ENCODE results near the gene ACOT4. TPM values are rescaled to one million over a fixed set of nuclear protein-coding genes. Genes with fewer than 3 reads are reported as not detected.
A peak's percentile ranks its signal among the peaks of the same experiment; 100 is the strongest.

ACOT4 gene
- total and polyA plus RNA-seq, 2 experiments from 2014 or later, result 1.0 to 1.6 TPM

GRCh38 chr14:73553845-73554244, 37.8 kb upstream of the ACOT4 start:
- Mint-ChIP-seq H3K4me1 (peaks cover 6% of the 10 kb centered on the region; the same call in 2 of the 3 replicates), H3K9me3 (no peaks in the 10 kb centered on the region), H3K27ac (peak overlapping the region; percentile 86), H3K4me3 (no peak overlapping the region), H3K27me3 (ENCODE audit: insufficient read depth, low read depth, poor library complexity) (peaks cover 7% of the 10 kb centered on the region), H3K36me3 (ENCODE audit: low read depth) (no peaks in the 10 kb centered on the region)
- Histone ChIP-seq H3F3A (replicated peaks; ENCODE audit: low read depth) (no peaks in the 10 kb centered on the region), H3K27ac (ENCODE audit: low read depth) (no peak overlapping the region), H3K9me2 (ENCODE audit: insufficient read depth) (no peaks in the 10 kb centered on the region), H3K4me1 (ENCODE audit: insufficient read depth) (no peaks in the 10 kb centered on the region; the same call in 1 of the 2 replicates), H2AFZ (peak overlapping the region; percentile 89), H3K79me2 (replicated peaks; ENCODE audit: insufficient read depth) (no peaks in the 10 kb centered on the region), H3K4me3 (no peak overlapping the region), H3K4me2 (no peak overlapping the region), H3K27me3 (ENCODE audit: insufficient read depth) (no peaks in the 10 kb centered on the region), H3K36me3 (ENCODE audit: insufficient read depth) (no peaks in the 10 kb centered on the region), H4K20me1 (replicated peaks; ENCODE audit: insufficient read depth) (no peaks in the 10 kb centered on the region)
- TF ChIP-seq, protein P1, sequence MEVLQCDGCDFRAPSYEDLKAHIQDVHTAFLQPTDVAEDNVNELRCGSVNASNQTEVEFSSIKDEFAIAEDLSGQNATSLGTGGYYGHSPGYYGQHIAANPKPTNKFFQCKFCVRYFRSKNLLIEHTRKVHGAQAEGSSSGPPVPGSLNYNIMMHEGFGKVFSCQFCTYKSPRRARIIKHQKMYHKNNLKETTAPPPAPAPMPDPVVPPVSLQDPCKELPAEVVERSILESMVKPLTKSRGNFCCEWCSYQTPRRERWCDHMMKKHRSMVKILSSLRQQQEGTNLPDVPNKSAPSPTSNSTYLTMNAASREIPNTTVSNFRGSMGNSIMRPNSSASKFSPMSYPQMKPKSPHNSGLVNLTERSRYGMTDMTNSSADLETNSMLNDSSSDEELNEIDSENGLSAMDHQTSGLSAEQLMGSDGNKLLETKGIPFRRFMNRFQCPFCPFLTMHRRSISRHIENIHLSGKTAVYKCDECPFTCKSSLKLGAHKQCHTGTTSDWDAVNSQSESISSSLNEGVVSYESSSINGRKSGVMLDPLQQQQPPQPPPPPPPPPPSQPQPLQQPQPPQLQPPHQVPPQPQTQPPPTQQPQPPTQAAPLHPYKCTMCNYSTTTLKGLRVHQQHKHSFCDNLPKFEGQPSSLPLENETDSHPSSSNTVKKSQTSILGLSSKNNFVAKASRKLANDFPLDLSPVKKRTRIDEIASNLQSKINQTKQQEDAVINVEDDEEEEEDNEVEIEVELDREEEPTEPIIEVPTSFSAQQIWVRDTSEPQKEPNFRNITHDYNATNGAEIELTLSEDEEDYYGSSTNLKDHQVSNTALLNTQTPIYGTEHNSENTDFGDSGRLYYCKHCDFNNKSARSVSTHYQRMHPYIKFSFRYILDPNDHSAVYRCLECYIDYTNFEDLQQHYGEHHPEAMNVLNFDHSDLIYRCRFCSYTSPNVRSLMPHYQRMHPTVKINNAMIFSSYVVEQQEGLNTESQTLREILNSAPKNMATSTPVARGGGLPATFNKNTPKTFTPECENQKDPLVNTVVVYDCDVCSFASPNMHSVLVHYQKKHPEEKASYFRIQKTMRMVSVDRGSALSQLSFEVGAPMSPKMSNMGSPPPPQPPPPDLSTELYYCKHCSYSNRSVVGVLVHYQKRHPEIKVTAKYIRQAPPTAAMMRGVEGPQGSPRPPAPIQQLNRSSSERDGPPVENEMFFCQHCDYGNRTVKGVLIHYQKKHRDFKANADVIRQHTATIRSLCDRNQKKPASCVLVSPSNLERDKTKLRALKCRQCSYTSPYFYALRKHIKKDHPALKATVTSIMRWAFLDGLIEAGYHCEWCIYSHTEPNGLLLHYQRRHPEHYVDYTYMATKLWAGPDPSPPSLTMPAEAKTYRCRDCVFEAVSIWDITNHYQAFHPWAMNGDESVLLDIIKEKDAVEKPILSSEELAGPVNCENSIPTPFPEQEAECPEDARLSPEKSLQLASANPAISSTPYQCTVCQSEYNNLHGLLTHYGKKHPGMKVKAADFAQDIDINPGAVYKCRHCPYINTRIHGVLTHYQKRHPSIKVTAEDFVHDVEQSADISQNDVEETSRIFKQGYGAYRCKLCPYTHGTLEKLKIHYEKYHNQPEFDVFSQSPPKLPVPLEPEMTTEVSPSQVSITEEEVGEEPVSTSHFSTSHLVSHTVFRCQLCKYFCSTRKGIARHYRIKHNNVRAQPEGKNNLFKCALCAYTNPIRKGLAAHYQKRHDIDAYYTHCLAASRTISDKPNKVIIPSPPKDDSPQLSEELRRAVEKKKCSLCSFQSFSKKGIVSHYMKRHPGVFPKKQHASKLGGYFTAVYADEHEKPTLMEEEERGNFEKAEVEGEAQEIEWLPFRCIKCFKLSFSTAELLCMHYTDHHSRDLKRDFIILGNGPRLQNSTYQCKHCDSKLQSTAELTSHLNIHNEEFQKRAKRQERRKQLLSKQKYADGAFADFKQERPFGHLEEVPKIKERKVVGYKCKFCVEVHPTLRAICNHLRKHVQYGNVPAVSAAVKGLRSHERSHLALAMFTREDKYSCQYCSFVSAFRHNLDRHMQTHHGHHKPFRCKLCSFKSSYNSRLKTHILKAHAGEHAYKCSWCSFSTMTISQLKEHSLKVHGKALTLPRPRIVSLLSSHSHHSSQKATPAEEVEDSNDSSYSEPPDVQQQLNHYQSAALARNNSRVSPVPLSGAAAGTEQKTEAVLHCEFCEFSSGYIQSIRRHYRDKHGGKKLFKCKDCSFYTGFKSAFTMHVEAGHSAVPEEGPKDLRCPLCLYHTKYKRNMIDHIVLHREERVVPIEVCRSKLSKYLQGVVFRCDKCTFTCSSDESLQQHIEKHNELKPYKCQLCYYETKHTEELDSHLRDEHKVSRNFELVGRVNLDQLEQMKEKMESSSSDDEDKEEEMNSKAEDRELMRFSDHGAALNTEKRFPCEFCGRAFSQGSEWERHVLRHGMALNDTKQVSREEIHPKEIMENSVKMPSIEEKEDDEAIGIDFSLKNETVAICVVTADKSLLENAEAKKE (CRISPR knock-in tag; IDR thresholded peaks at IDR 0.05), result no peak
- TF ChIP-seq CREB1 (CRISPR knock-in tag; IDR thresholded peaks at IDR 0.05; ENCODE audit: low read depth) (no peak), EZH2phosphoT487 (IDR thresholded peaks at IDR 0.05; ENCODE audit: unreplicated experiment) (no peak), EZH2 (IDR thresholded peaks at IDR 0.05; ENCODE audit: low read depth, unreplicated experiment) (no peak), STAT1 (IDR thresholded peaks at IDR 0.05; ENCODE audit: unreplicated experiment) (no peak), POLR2AphosphoS5 (IDR thresholded peaks at IDR 0.05; ENCODE audit: low read depth) (no peak), ZNF114 (CRISPR knock-in tag; IDR thresholded peaks at IDR 0.05) (no peak), JUNB (IDR thresholded peaks at IDR 0.05; ENCODE audit: unreplicated experiment) (no peak), ZNF331 (CRISPR knock-in tag; IDR thresholded peaks at IDR 0.05; ENCODE audit: low read depth) (no peak), REST (IDR thresholded peaks at IDR 0.05; ENCODE audit: unreplicated experiment) (no peak), NANOG (IDR thresholded peaks at IDR 0.05; ENCODE audit: borderline replicate concordance) (no peak)
- TF ChIP-seq, protein P2, sequence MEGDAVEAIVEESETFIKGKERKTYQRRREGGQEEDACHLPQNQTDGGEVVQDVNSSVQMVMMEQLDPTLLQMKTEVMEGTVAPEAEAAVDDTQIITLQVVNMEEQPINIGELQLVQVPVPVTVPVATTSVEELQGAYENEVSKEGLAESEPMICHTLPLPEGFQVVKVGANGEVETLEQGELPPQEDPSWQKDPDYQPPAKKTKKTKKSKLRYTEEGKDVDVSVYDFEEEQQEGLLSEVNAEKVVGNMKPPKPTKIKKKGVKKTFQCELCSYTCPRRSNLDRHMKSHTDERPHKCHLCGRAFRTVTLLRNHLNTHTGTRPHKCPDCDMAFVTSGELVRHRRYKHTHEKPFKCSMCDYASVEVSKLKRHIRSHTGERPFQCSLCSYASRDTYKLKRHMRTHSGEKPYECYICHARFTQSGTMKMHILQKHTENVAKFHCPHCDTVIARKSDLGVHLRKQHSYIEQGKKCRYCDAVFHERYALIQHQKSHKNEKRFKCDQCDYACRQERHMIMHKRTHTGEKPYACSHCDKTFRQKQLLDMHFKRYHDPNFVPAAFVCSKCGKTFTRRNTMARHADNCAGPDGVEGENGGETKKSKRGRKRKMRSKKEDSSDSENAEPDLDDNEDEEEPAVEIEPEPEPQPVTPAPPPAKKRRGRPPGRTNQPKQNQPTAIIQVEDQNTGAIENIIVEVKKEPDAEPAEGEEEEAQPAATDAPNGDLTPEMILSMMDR (conservative IDR thresholded peaks at IDR 0.05; ENCODE audit: low read depth in 2 of 2), result no peak
- TF ChIP-seq, protein P3, sequence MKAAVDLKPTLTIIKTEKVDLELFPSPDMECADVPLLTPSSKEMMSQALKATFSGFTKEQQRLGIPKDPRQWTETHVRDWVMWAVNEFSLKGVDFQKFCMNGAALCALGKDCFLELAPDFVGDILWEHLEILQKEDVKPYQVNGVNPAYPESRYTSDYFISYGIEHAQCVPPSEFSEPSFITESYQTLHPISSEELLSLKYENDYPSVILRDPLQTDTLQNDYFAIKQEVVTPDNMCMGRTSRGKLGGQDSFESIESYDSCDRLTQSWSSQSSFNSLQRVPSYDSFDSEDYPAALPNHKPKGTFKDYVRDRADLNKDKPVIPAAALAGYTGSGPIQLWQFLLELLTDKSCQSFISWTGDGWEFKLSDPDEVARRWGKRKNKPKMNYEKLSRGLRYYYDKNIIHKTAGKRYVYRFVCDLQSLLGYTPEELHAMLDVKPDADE (IDR thresholded peaks at IDR 0.05), result no peak
- DNase-seq (ENCODE audit: low spot score), result no peak
- peak; percentile 69; the same call in 2 of the 3 replicates for ATAC-seq

All from GM23338 (cell line).